GM12873 (cell line): ENCODE results near the gene HOXB7.

Experiments
- TF ChIP-seq, protein P1 (sequence below): IDR thresholded peaks from 2 replicates; pipeline ENCODE4 v1.5.1; 2012; ENCODE audit warnings: low read depth, mild to moderate bottlenecking, moderate library complexity, low read length, control low read depth; ENCODE audit not compliant: insufficient read depth; ENCODE audit errors: missing control alignments

HOXB7 gene

GRCh38 chr17:48605991-48606891 is 4.6 kb downstream of the HOXB7 start:
- TF ChIP-seq, protein P1, sequence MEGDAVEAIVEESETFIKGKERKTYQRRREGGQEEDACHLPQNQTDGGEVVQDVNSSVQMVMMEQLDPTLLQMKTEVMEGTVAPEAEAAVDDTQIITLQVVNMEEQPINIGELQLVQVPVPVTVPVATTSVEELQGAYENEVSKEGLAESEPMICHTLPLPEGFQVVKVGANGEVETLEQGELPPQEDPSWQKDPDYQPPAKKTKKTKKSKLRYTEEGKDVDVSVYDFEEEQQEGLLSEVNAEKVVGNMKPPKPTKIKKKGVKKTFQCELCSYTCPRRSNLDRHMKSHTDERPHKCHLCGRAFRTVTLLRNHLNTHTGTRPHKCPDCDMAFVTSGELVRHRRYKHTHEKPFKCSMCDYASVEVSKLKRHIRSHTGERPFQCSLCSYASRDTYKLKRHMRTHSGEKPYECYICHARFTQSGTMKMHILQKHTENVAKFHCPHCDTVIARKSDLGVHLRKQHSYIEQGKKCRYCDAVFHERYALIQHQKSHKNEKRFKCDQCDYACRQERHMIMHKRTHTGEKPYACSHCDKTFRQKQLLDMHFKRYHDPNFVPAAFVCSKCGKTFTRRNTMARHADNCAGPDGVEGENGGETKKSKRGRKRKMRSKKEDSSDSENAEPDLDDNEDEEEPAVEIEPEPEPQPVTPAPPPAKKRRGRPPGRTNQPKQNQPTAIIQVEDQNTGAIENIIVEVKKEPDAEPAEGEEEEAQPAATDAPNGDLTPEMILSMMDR = no peak

DNA sequence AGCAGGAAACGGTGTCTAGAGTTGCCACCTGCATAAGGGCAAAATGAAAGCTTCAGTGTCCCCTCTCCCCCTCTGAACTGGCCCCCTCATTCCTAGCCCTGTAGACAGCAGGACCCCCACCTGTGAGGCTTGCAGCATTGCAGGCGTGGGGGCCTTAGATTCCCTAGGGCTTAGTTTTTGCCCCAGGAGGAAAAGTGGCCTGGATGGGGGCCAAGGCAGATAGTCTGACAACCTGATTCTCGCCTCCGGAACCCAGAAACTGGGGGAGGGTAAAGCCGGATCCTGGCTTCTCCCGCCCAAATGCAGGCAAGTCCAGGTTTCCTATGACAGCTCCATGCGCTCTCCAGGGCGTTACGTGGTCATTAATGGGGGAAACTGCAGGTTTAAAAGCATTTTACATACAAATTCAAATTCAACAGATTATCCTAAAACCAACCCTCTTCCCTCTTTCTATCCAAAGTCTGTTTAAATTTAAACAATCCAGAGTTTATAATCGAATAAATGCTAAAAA is 5.4 kb downstream of the HOXB7 start:
- TF ChIP-seq, protein P1 = no peak

- TF ChIP-seq, protein P1 = no peak
Observed at GRCh38 chr17:48604770-48605329, 6.0 kb downstream of the HOXB7 start, which contains the start of gene HOXB6. TSS of gene HOXB6 (minus strand) at chr17:48604986. CDS start at chr17:48598150, 6,836 bp downstream.

DNA sequence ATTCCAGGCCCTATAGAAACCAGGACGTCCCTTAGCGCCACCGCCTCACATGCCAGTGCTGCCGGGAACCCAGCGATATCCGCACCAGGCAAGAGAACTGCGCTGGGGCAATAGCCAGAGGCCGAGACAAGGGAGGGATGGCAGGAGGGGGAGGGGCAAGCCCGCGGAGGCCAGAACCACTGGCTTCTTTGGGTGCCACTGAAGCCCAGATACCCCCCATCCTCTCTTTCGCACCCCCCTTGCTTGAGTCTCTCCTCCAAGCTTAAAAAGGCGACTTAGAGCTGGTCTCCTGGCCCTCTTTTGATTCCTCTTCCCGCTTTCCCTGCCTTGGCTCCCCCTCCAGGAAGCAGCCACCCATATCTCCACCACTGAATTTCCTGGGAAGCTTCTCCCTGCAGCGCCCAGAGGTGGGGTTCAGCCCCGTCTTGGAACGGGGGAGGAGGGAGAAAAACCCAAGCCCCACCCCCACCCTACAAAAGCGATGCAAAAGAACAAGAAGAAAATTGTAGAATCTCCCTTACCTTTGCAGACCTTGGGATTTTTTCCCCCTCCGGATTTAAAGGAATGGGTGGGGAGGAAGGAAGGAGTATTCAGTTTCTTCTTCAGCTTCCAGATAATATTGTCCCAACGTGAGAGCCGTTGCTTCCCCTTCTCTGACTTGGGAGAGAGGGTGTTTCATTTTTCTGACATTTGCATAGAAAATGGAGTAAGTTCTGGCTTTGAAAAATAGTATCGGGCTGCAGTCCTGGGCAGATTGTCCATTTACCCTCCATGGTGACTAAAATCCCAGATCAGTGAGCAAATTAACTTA is 6.7 kb downstream of the HOXB7 start:
- TF ChIP-seq, protein P1 = no peak

DNA sequence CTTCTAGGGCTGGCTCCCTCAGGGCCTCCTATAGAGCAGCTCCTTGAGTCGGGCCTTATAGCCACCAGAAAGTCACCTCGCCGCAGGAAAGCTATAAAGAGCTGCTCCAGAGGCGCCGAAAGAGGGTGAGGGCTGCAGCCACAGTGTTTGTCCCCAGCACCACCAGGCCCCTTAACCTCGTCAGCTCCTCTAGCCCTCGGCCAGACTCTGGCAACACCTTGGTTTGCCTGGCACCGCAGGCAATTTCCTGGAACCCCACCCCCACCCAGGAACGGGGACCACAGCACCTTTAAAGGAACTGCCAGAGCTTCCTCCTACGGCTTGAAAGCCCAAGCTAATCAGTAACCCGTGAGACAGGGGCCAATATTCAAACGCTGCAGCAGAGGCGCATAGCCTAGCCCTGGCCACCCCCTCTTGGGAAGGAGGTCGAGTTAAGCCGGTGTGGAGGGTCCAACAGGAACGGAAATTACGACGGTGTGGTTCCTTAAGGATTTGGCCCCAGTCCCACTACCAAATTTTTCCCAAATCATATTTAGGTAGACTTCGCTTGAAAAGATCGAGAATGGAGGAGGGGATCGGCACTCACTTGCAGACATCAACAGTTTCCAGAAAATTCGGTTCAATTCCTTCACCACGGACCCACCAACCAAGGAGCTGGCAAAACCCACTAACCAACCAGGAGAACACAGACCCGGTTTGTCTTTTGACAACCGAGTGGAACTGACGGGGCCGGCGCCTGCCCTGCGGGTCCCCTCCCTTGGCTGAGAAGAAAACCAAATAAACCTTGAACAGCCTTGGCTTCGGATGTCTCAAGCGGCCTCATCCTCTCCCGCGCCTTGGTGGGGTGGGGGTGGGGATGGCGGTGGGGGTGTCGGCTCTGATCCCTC is 9.0 kb downstream of the HOXB7 start:
- TF ChIP-seq, protein P1 = no peak

DNA sequence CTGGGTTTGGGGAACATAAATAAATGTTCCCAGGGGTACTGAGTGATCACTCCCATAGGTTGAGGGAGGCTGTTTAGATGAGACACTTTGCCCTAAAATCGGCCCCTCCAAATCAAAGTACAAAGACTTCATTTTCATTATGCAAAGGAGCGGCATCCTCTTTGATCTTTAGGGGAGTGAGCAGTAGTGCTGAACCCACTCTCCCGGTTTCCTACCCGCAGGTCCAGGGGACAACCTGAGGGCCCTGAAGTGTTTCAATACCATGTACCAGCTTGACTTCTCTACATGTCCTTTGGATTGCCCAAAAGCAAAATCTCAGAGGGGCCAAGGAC is 9.6 kb downstream of the HOXB7 start:
- TF ChIP-seq, protein P1 = no peak
